Mesenchymal stem cell (in vitro differentiated cells and primary cell): ENCODE results near the gene PLA2G12B.
A peak's percentile ranks its signal among the peaks of the same experiment; 100 is the strongest.

ENCODE experiments used
- DNase-seq: peaks from one replicate; pipeline ENCODE4 v3.0.0-alpha.2; 2013
- H2AFZ ChIP-seq: one replicate; pipeline ENCODE4 v1.6.1; 2013; ENCODE audit warnings: low read depth, mild to moderate bottlenecking, control low read depth, inconsistent platforms, low read length, moderate library complexity
- H2AK5ac ChIP-seq: 2 replicates; pipeline ENCODE4 v1.6.1; 2013; ENCODE audit warnings: low read length, moderate library complexity, mild to moderate bottlenecking, inconsistent platforms; ENCODE audit not compliant: severe bottlenecking
- H2BK120ac ChIP-seq: one replicate; pipeline ENCODE4 v1.6.1; 2013; ENCODE audit warnings: low read depth, mild to moderate bottlenecking, inconsistent platforms, low read length, moderate library complexity
- H2BK12ac ChIP-seq, 2 experiments: one replicate each; pipeline ENCODE4 v1.6.1; 2013; ENCODE audit warnings: inconsistent platforms in 2 of 2, low read length in 2 of 2, mild to moderate bottlenecking in 2 of 2, moderate library complexity in 2 of 2, control low read depth in 1 of 2
- H2BK15ac ChIP-seq: one replicate; pipeline ENCODE4 v1.6.1; 2013; ENCODE audit warnings: mild to moderate bottlenecking, low read depth, inconsistent platforms; ENCODE audit not compliant: poor library complexity, severe bottlenecking
- H2BK5ac ChIP-seq: 2 replicates; pipeline ENCODE4 v1.6.1; 2013; ENCODE audit warnings: low read depth, mild to moderate bottlenecking, low read length, control low read depth, inconsistent platforms; ENCODE audit not compliant: poor library complexity, severe bottlenecking
- H3K14ac ChIP-seq, 2 experiments: one replicate each; pipeline ENCODE4 v1.6.1; 2013; ENCODE audit warnings: inconsistent platforms in 2 of 2, low read length in 2 of 2, control low read depth in 1 of 2, mild to moderate bottlenecking in 1 of 2, moderate library complexity in 1 of 2
- H3K18ac ChIP-seq, 2 experiments: one replicate each; pipeline ENCODE4 v1.6.1; 2013; ENCODE audit warnings: inconsistent platforms in 2 of 2, low read length in 2 of 2, control low read depth in 1 of 2, low read depth in 1 of 2, mild to moderate bottlenecking in 1 of 2
- H3K23ac ChIP-seq, 2 experiments: one replicate each; pipeline ENCODE4 v1.6.1; 2013; ENCODE audit warnings: inconsistent platforms in 2 of 2, low read length in 2 of 2, mild to moderate bottlenecking in 2 of 2, moderate library complexity in 2 of 2, control low read depth in 1 of 2
- H3K27ac ChIP-seq: 2 replicates; pipeline ENCODE4 v1.5.1; 2013; ENCODE audit warnings: mild to moderate bottlenecking, moderate library complexity, low read length, control low read depth, inconsistent platforms; ENCODE audit not compliant: poor library complexity, severe bottlenecking
- H3K27me3 ChIP-seq, 2 experiments: 2 replicates each; pipeline versions ENCODE4 v1.6.1 to v1.7.0; 2013; ENCODE audit warnings: low read length in 2 of 2, mild to moderate bottlenecking in 2 of 2, moderate library complexity in 2 of 2, control low read depth in 1 of 2, inconsistent platforms in 1 of 2; ENCODE audit not compliant: control insufficient read depth in 1 of 2, insufficient read depth in 1 of 2
- H3K36me3 ChIP-seq, 2 experiments: 2 replicates each; pipeline versions ENCODE4 v1.6.1 to v1.7.0; 2013; ENCODE audit warnings: low read length in 2 of 2, control low read depth in 1 of 2, inconsistent platforms in 1 of 2, low read depth in 1 of 2, mild to moderate bottlenecking in 1 of 2; ENCODE audit not compliant: insufficient read depth in 2 of 2, control insufficient read depth in 1 of 2
- H3K4ac ChIP-seq, 2 experiments: one replicate each; pipeline ENCODE4 v1.6.1; 2013; ENCODE audit warnings: inconsistent platforms in 2 of 2, low read length in 2 of 2, mild to moderate bottlenecking in 2 of 2, moderate library complexity in 2 of 2, control low read depth in 1 of 2, low read depth in 1 of 2
- H3K4me1 ChIP-seq: 2 replicates; pipeline ENCODE4 v1.6.1; 2013; ENCODE audit warnings: low read depth, low read length, control low read depth; ENCODE audit not compliant: control insufficient read depth, insufficient read depth
- H3K4me2 ChIP-seq: 2 replicates; pipeline ENCODE4 v1.6.1; 2013; ENCODE audit warnings: low read length, mild to moderate bottlenecking, inconsistent platforms; ENCODE audit not compliant: poor library complexity, severe bottlenecking
- H3K4me3 ChIP-seq, 2 experiments: 2 replicates each; pipeline versions ENCODE4 v1.5.1 to v1.7.0; 2013; ENCODE audit warnings: low read length in 2 of 2, mild to moderate bottlenecking in 2 of 2, control low read depth in 1 of 2, low read depth in 1 of 2; ENCODE audit not compliant: insufficient read depth in 1 of 2
- H3K79me1 ChIP-seq: replicated peaks from 2 replicates; pipeline ENCODE4 v1.6.1; 2013; ENCODE audit warnings: mild to moderate bottlenecking, control low read depth, low read length, inconsistent platforms; ENCODE audit not compliant: poor library complexity, severe bottlenecking
- H3K9ac ChIP-seq: 2 replicates; pipeline ENCODE4 v1.7.0; 2013; ENCODE audit warnings: mild to moderate bottlenecking, low read length, moderate library complexity
- H3K9me3 ChIP-seq: 2 replicates; pipeline ENCODE4 v1.7.0; 2013; ENCODE audit warnings: mild to moderate bottlenecking, low read length; ENCODE audit not compliant: control insufficient read depth
- H4K8ac ChIP-seq: one replicate; pipeline ENCODE4 v1.6.1; 2013; ENCODE audit warnings: inconsistent platforms, mild to moderate bottlenecking, low read length, moderate library complexity
- H4K91ac ChIP-seq: one replicate; pipeline ENCODE4 v1.6.1; 2013; ENCODE audit warnings: mild to moderate bottlenecking, low read length, inconsistent platforms
- WGBS: methylation state at CpG from one replicate; pipeline ENCODE4 v1.1.7; 2013; ENCODE audit warnings: mixed read lengths; 5-methylcytosine and 5-hydroxymethylcytosine counted together

PLA2G12B gene

GRCh38 chr10:72981028-72981881, 26.6 kb upstream of the PLA2G12B start:
- H3K14ac ChIP-seq: no peak overlapping the region
- H2BK120ac ChIP-seq: no peak overlapping the region
- no peaks in the 10 kb centered on the region for H3K4me1 ChIP-seq
- H4K91ac ChIP-seq: no peak overlapping the region
- DNase-seq: no peak
- peak overlapping the region in 1 of 2 experiments; percentile 70 for H3K23ac ChIP-seq
- peaks cover 39% of the 10 kb centered on the region for H3K9me3 ChIP-seq
- no peak overlapping the region for H2BK12ac ChIP-seq
- H3K4me3 ChIP-seq: no peak overlapping the region
- H3K4me2 ChIP-seq: no peak overlapping the region
- no peaks in the 10 kb centered on the region for H3K27me3 ChIP-seq
- H3K18ac ChIP-seq: no peak overlapping the region
- H3K9ac ChIP-seq: no peak overlapping the region
- H2BK5ac ChIP-seq: no peak overlapping the region
- H3K4ac ChIP-seq: no peak overlapping the region
- WGBS: 86% methylated on average over 4 of the region's 4 CpGs
- no peak overlapping the region for H4K8ac ChIP-seq
- H3K27ac ChIP-seq: no peak overlapping the region
- no peak overlapping the region for H2AK5ac ChIP-seq
- H2BK15ac ChIP-seq: no peak overlapping the region
- no peak overlapping the region for H2AFZ ChIP-seq
- no peaks in the 10 kb centered on the region for H3K36me3 ChIP-seq
- no peaks in the 10 kb centered on the region for H3K79me1 ChIP-seq

GRCh38 chr10:72980348-72980747, 25.7 kb upstream of the PLA2G12B start:
- 96% methylated on average over 2 of the region's 2 CpGs for WGBS
- H3K9me3 ChIP-seq: peaks cover 48% of the 10 kb centered on the region
- H2BK5ac ChIP-seq: no peak overlapping the region
- H3K79me1 ChIP-seq: no peaks in the 10 kb centered on the region
- no peak overlapping the region for H3K9ac ChIP-seq
- no peak overlapping the region for H3K4me3 ChIP-seq
- no peak overlapping the region for H3K23ac ChIP-seq
- no peak overlapping the region for H3K14ac ChIP-seq
- DNase-seq: no peak
- H3K36me3 ChIP-seq: no peaks in the 10 kb centered on the region
- H3K4me1 ChIP-seq: no peaks in the 10 kb centered on the region
- no peak overlapping the region for H3K27ac ChIP-seq
- no peak overlapping the region for H4K91ac ChIP-seq
- H4K8ac ChIP-seq: no peak overlapping the region
- no peak overlapping the region for H2BK120ac ChIP-seq
- H2AFZ ChIP-seq: no peak overlapping the region
- H3K4me2 ChIP-seq: no peak overlapping the region
- no peak overlapping the region for H2AK5ac ChIP-seq
- no peak overlapping the region for H3K4ac ChIP-seq
- no peaks in the 10 kb centered on the region for H3K27me3 ChIP-seq
- H2BK15ac ChIP-seq: no peak overlapping the region
- no peak overlapping the region for H3K18ac ChIP-seq
- no peak overlapping the region for H2BK12ac ChIP-seq

GRCh38 chr10:72979709-72980108, 25.1 kb upstream of the PLA2G12B start:
- no peak overlapping the region for H3K4me2 ChIP-seq
- no peak overlapping the region for H3K27ac ChIP-seq
- H3K36me3 ChIP-seq: no peaks in the 10 kb centered on the region
- no peaks in the 10 kb centered on the region for H3K27me3 ChIP-seq
- no peaks in the 10 kb centered on the region for H3K4me1 ChIP-seq
- no peak overlapping the region for H2AK5ac ChIP-seq
- H3K9me3 ChIP-seq: peaks cover 55% of the 10 kb centered on the region
- H3K79me1 ChIP-seq: no peaks in the 10 kb centered on the region
- H3K23ac ChIP-seq: no peak overlapping the region
- H3K4ac ChIP-seq: no peak overlapping the region
- no peak overlapping the region for H2BK5ac ChIP-seq
- no peak overlapping the region for H3K4me3 ChIP-seq
- no peak overlapping the region for H2BK12ac ChIP-seq
- no peak overlapping the region for H3K14ac ChIP-seq
- H3K9ac ChIP-seq: no peak overlapping the region
- no peak overlapping the region for H4K8ac ChIP-seq
- H2BK120ac ChIP-seq: no peak overlapping the region
- no peak overlapping the region for H3K18ac ChIP-seq
- no peak overlapping the region for H4K91ac ChIP-seq
- H2AFZ ChIP-seq: no peak overlapping the region
- DNase-seq: no peak
- H2BK15ac ChIP-seq: no peak overlapping the region

- Histone ChIP-seq H3K18ac (no peak overlapping the region), H3K4ac (no peak overlapping the region)
- WGBS: 90% methylated on average over 1 of the region's 1 CpG
Observed at GRCh38 chr10:72976886-72977285, 22.3 kb upstream of the PLA2G12B start.

More at GRCh38 chr10:72976886-72977285, 22.3 kb upstream of the PLA2G12B start:
- H3K9me3 ChIP-seq: peaks cover 61% of the 10 kb centered on the region
- no peaks in the 10 kb centered on the region for H3K4me1 ChIP-seq
- DNase-seq: no peak
- no peak overlapping the region for H4K91ac ChIP-seq
- no peaks in the 10 kb centered on the region for H3K27me3 ChIP-seq
- H2BK15ac ChIP-seq: no peak overlapping the region
- H2BK120ac ChIP-seq: no peak overlapping the region
- H2BK5ac ChIP-seq: no peak overlapping the region
- no peak overlapping the region for H3K23ac ChIP-seq
- H3K79me1 ChIP-seq: no peaks in the 10 kb centered on the region
- no peaks in the 10 kb centered on the region for H3K36me3 ChIP-seq
- no peak overlapping the region for H2AFZ ChIP-seq
- H2AK5ac ChIP-seq: no peak overlapping the region
- H3K14ac ChIP-seq: no peak overlapping the region
- no peak overlapping the region for H3K9ac ChIP-seq
- no peak overlapping the region for H3K4me3 ChIP-seq
- H4K8ac ChIP-seq: no peak overlapping the region
- no peak overlapping the region for H3K4me2 ChIP-seq
- no peak overlapping the region for H3K27ac ChIP-seq
- H2BK12ac ChIP-seq: no peak overlapping the region
